BLaER1 (cell line): ENCODE data around the gene ADCY5.

Experiments
- H3K27ac ChIP-seq: shearing (Covaris generic); formaldehyde crosslinking; 2 replicates; pipeline ENCODE4 v1.8.1; 2022
- H3K27me3 ChIP-seq: shearing (Covaris generic); formaldehyde crosslinking; 2 replicates; pipeline ENCODE4 v1.8.1; 2022
- H3K36me3 ChIP-seq: shearing (Covaris generic); formaldehyde crosslinking; 2 replicates; pipeline ENCODE4 v1.8.1; 2022
- H3K4me1 ChIP-seq: shearing (Covaris generic); formaldehyde crosslinking; 2 replicates; pipeline ENCODE4 v1.8.1; 2022
- H3K4me2 ChIP-seq: shearing (Covaris generic); formaldehyde crosslinking; 2 replicates; pipeline ENCODE4 v1.8.1; 2022
- H3K4me3 ChIP-seq: shearing (Covaris generic); formaldehyde crosslinking; 2 replicates; pipeline ENCODE4 v1.8.1; 2022
- H3K9ac ChIP-seq: shearing (Covaris generic); formaldehyde crosslinking; 2 replicates; pipeline ENCODE4 v1.8.1; 2022
- H3K9me3 ChIP-seq: shearing (Covaris generic); formaldehyde crosslinking; 2 replicates; pipeline ENCODE4 v1.8.1; 2022
- H4K20me1 ChIP-seq: shearing (Covaris generic); formaldehyde crosslinking; 2 replicates; pipeline ENCODE4 v1.8.1; 2022
- Cebpa-rat ChIP-seq: shearing (Covaris generic); IDR thresholded peaks from 2 replicates; pipeline ENCODE4 v1.8.1; 2022

The ADCY5 gene

DNA sequence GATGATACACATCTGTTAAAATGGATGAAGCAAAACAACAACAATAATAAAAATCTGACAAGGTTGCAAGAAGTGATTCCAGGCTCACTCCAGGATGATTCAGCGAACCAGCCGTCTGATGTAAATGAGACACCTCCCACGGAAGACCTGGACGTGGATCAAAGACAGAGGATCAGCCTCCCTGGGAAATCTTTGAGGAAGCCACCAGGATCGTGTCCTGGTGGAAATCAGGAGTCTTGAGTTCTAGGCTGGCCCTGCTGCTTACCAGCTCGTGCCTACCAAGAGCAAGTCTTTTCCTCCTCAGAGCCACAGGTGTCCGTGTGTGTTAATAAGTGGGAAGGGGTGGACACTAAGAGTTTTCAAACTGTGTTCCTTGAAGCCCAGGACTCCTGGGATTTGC, 15.3 kb upstream of the ADCY5 start:
- Histone ChIP-seq H4K20me1 (no peaks in the 10 kb centered on the region), H3K4me1 (peaks cover 9% of the 10 kb centered on the region), H3K36me3 (no peaks in the 10 kb centered on the region), H3K9me3 (no peaks in the 10 kb centered on the region), H3K27ac (no peak overlapping the region), H3K4me3 (no peak overlapping the region), H3K4me2 (no peak overlapping the region), H3K27me3 (no peaks in the 10 kb centered on the region), H3K9ac (no peak overlapping the region)
- no peak for TF ChIP-seq Cebpa-rat

DNA sequence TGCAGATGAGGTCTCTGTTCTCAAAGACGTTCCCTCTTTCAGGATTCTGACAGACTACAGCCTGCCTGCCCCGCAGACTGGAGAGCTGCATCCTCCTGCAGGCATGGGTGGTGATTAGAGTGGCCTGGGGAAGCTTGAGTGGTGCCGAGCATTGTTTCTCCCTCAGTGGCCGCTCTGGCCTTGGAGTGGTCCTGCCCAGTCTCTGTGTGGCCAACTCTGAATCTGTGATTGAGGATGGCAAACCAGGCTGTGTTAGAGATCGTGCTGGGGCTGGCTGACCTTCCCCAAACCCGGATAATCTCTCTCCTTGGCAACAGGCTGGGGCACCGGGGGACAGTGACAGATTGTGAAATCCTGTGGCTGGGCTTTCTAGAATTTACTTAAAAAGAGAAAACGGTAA, 11.0 kb upstream of the ADCY5 start:
- no peak overlapping the region for H3K4me2 ChIP-seq
- H3K27me3 ChIP-seq, result no peaks in the 10 kb centered on the region
- no peak for TF ChIP-seq Cebpa-rat

DNA sequence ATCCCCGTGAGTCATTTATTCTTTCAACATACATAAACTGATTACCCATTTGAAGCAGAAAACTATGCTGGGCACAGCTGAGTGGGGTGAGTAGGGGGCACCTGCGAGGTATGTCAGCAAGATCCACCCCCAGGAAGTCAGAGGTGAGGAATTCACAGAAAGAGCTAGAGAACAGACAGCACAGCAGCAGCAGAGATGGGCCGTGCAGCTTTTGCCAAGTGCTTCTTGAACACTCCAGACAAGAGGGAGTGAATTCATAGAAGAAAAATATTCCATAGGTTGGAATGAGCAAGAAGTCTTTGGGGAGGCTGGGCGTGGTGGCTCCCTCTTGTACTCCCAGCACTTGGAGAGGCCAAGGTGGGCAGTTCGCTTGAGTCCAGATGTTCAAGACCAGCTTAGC, 9.4 kb upstream of the ADCY5 start:
- TF ChIP-seq Cebpa-rat, result no peak
- Histone ChIP-seq H3K27ac (no peak overlapping the region), H3K9ac (no peak overlapping the region)

More for the DNA sequence above, 11.0 kb upstream of the ADCY5 start:
- Histone ChIP-seq H3K4me1 (peaks cover 18% of the 10 kb centered on the region), H3K4me3 (no peak overlapping the region), H3K27ac (no peak overlapping the region), H3K9ac (no peak overlapping the region), H3K36me3 (no peaks in the 10 kb centered on the region), H4K20me1 (no peaks in the 10 kb centered on the region), H3K9me3 (no peaks in the 10 kb centered on the region)

DNA sequence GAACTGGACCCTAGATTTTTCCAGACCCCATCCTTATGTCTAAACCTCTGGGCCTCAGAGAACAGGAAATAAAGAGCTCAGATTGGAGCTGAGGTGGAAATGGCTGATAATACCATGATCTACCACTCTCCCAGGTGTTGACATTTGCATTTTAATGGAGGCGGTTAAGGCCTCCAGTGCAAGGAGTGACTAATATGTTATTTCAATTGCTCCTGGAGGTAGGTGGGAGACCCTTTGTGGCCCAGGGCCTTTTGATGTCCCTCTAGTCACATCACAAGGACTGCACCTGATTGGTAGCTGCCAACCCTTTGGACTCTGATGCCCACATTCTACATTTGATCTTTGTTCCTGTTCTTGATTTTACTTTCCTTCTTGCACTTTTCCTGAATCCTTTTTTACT, 9.0 kb upstream of the ADCY5 start:
- H4K20me1 ChIP-seq, result no peaks in the 10 kb centered on the region
- peaks cover 18% of the 10 kb centered on the region for H3K4me1 ChIP-seq
- no peak overlapping the region for H3K4me3 ChIP-seq
- H3K4me2 ChIP-seq, result no peak overlapping the region
- H3K27ac ChIP-seq, result no peak overlapping the region
- H3K9me3 ChIP-seq, result no peaks in the 10 kb centered on the region
- H3K9ac ChIP-seq, result no peak overlapping the region
- no peak for TF ChIP-seq Cebpa-rat
- no peaks in the 10 kb centered on the region for H3K27me3 ChIP-seq
- no peaks in the 10 kb centered on the region for H3K36me3 ChIP-seq

More for the DNA sequence above, 9.4 kb upstream of the ADCY5 start:
- H3K4me2 ChIP-seq, result peak overlapping the region; percentile 19; the same call in 1 of the 2 replicates
- H3K4me1 ChIP-seq, result peaks cover 18% of the 10 kb centered on the region
- no peaks in the 10 kb centered on the region for H4K20me1 ChIP-seq
- no peaks in the 10 kb centered on the region for H3K9me3 ChIP-seq
- no peaks in the 10 kb centered on the region for H3K36me3 ChIP-seq
- no peak overlapping the region for H3K4me3 ChIP-seq
- H3K27me3 ChIP-seq, result no peaks in the 10 kb centered on the region

DNA sequence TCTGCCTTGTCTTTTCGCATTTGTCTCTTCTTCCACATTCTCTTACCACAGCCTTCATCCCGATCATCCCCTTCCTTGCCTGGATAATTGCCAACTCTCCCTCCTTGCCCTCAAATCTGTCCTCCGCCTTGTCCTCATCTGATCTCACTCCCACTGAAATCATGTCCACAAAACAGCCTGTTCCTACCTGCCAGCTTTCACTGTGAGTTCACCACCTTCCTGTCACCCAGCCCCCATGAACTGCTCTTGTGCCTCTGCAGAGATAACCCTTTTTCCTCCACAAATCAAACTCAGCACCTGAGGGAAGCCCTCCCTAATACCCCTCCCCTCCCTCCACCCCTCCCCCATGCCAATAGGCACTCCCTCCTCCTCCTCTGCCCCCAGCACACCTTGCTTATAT, 4.8 kb upstream of the ADCY5 start:
- Histone ChIP-seq H3K4me2 (no peak overlapping the region), H4K20me1 (no peaks in the 10 kb centered on the region), H3K27me3 (peaks cover 29% of the 10 kb centered on the region), H3K4me3 (no peak overlapping the region), H3K4me1 (peaks cover 17% of the 10 kb centered on the region), H3K9ac (no peak overlapping the region), H3K27ac (no peak overlapping the region), H3K9me3 (no peaks in the 10 kb centered on the region; the same call in 1 of the 2 replicates), H3K36me3 (no peaks in the 10 kb centered on the region)
- no peak for TF ChIP-seq Cebpa-rat

DNA sequence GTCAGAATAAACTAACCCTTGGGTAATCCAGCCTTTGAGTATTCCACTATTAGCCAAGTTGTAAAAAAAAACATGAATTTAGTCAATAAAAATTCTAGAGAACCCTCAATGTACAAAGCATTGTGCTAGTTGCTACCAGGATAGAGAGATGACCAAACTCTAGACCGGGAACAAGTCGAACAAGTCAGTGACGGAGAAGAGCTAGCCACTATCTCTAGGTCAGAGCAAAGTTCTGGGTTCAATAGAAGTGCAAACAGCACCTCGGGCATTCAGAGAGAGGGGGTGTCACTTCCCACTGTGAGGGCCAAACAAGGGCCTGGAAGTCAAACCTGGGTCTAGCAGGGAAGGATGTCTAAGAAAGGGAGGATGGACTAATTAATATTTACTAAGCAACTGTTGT, 2.3 kb upstream of the ADCY5 start:
- Histone ChIP-seq H3K27me3 (peaks cover 54% of the 10 kb centered on the region), H3K9me3 (peaks cover 12% of the 10 kb centered on the region; the same call in 1 of the 2 replicates), H3K4me1 (peaks cover 19% of the 10 kb centered on the region), H3K9ac (no peak overlapping the region), H3K27ac (no peak overlapping the region), H3K36me3 (no peaks in the 10 kb centered on the region), H3K4me3 (no peak overlapping the region), H3K4me2 (no peak overlapping the region), H4K20me1 (no peaks in the 10 kb centered on the region)
- TF ChIP-seq Cebpa-rat, result no peak

DNA sequence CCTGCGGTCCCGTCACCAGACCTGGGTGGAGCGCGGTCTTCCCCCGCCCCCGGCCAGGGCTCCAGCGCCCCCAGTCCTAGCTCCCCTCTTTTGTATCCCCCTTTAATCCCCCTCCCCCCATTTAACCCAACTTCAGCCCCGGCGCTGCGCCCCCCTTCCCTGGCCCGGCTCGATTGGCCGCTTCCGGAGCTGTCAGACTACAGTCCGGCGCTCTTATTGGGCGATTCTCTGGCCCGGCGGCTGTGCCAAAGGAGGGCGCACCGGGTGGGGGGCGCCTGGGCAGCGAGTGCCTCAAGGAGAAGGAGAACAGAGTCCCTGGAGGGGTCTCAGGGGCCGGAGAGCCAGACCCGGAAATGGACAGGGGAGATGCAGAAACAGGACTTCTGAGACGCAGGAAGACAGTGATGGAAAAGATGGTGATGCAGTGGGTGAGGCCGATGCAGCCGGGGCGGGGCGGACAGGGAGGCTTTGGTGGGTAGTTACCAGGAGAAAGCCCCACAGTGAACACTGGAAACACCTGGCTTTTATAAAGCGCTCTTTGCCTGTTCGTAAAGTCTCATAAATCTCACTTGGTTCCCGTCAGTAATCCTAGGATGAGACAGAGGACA, 1.2 kb upstream of the ADCY5 start:
- peak overlapping the region; percentile 71 for H3K4me3 ChIP-seq
- H4K20me1 ChIP-seq, result no peaks in the 10 kb centered on the region
- no peak for TF ChIP-seq Cebpa-rat
- peaks cover 19% of the 10 kb centered on the region for H3K4me1 ChIP-seq
- H3K36me3 ChIP-seq, result no peaks in the 10 kb centered on the region
- peak overlapping the region; percentile 62 for H3K9ac ChIP-seq
- peaks cover 12% of the 10 kb centered on the region; the same call in 1 of the 2 replicates for H3K9me3 ChIP-seq
- H3K27me3 ChIP-seq, result peaks cover 54% of the 10 kb centered on the region
- H3K27ac ChIP-seq, result no peak overlapping the region
- H3K4me2 ChIP-seq, result peak overlapping the region; percentile 100

DNA sequence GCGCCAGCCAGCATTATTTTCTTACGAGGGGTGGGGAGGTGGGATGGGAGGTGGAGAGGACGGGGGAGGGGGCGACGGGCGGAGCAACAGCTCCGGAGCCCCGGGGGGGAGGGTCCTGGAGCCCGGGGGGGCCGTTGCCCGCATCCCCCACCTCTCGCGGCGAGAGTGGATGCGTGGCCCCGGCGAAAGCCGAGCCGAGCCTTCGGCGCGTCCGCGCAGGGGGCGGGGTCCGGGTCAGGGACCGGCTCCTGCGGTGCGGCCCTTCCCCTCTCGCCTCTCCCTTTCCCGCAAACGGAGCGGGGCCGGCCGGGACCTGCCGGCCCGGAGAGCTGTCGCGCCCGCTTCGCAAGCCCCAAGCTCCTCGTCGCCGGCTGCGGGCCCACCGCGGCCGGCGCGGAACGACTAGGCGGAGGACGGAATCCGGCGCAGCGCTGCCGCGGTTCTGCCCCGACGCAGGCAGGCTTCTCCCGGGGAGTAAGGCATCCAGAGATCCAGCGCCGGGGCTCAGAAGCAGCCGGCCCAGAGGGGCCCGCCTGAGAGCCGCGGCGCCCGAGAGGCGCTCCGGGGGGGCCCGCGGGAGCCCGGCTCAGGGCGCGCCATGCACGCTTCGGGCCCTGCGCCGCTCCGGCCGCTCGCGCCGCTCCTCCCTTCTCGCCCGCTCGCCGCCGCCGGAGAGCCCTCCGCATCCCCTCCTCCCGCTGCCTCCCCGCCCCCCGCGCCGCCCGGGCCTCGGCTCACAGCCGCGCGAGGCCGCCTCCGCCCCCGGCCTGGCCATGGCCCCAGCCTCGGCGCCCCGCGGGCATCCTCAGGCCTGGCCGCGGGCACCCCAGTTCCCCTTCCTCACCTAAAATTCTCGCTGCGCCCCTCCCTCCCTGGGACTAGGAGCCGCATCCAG, 459 bp upstream of the ADCY5 start:
- no peaks in the 10 kb centered on the region for H3K36me3 ChIP-seq
- peak overlapping the region; percentile 71 for H3K4me3 ChIP-seq
- H4K20me1 ChIP-seq, result no peaks in the 10 kb centered on the region
- peak overlapping the region; percentile 62 for H3K9ac ChIP-seq
- peaks cover 19% of the 10 kb centered on the region for H3K4me1 ChIP-seq
- no peak for TF ChIP-seq Cebpa-rat
- H3K27ac ChIP-seq, result no peak overlapping the region
- peak overlapping the region; percentile 100 for H3K4me2 ChIP-seq
- H3K27me3 ChIP-seq, result peaks cover 54% of the 10 kb centered on the region
- H3K9me3 ChIP-seq, result peaks cover 12% of the 10 kb centered on the region; the same call in 1 of the 2 replicates

DNA sequence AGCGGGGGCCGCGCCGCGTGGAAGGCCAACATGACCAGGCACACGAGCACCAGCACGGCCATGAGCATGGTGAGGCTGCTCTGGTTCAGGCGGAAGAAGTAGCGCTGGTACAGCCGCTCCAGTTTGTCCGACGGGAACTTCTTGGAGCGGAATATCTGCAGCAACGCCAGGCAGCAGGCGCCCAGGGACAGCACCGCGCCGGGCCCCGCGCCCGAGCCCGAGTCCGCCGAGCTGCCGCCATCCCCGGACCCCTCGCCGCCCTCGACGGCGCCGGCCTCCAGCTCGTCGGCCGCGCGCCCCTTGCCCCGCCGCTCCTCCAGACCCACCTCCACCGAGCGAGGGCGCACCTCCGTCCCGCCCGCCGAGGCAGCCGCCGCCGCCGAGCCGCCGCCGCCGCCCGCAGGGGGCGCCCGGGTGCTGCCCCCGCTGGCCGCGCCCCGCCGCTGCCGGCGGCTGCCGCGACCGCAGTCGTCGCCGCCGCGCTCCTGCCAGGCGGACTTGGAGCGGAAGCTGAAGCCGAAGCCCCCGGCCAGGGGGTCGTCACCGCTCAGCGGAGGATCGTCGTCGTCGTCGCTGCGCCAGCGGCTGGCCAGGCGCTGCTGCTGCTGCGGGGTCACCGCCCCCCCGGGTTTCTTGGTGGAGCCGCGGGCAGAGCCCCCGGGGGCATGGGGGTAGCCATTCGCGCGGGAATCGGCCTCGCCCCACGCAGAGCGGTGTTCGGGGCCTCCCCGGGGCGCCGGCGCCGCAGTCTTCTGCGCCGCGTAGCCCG, 957 bp downstream of the ADCY5 start:
- peak overlapping the region; percentile 100 for H3K4me2 ChIP-seq
- H3K9me3 ChIP-seq, result peaks cover 12% of the 10 kb centered on the region; the same call in 1 of the 2 replicates
- no peak overlapping the region for H3K9ac ChIP-seq
- peak overlapping the region; percentile 71 for H3K4me3 ChIP-seq
- H3K27ac ChIP-seq, result no peak overlapping the region
- no peak for TF ChIP-seq Cebpa-rat
- H3K27me3 ChIP-seq, result peaks cover 54% of the 10 kb centered on the region
- no peaks in the 10 kb centered on the region for H4K20me1 ChIP-seq
- H3K4me1 ChIP-seq, result peaks cover 19% of the 10 kb centered on the region
- no peaks in the 10 kb centered on the region for H3K36me3 ChIP-seq
